Smooth muscle cell (in vitro differentiated cells): ENCODE data around the gene RAP1GAP2. TPM values are rescaled to one million over a fixed set of nuclear protein-coding genes. Genes with fewer than 3 reads are reported as not detected.

Experiments
- DNase-seq: peaks from one replicate; lab custom pipeline; 2025; ENCODE audit not compliant: unreplicated experiment; lab: John Stamatoyannopoulos, UW
- H2AFZ ChIP-seq: fragments of 200-600 bp; sonication (generic); 2 replicates; pipeline ENCODE4 v1.6.0; 2016; ENCODE audit warnings: antibody characterized with exemption, low read depth, mild to moderate bottlenecking
- H3F3A ChIP-seq: fragments of 200-600 bp; sonication (generic); 2 replicates; pipeline ENCODE4 v1.6.0; 2017; ENCODE audit warnings: antibody characterized with exemption, low read depth
- H3K27ac ChIP-seq: fragments of 200-600 bp; sonication (generic); 2 replicates; pipeline ENCODE4 v1.5.1; 2016; ENCODE audit warnings: low read depth, mild to moderate bottlenecking
- H3K27me3 ChIP-seq: fragments of 200-600 bp; sonication (generic); 2 replicates; pipeline ENCODE4 v1.6.1; 2016; ENCODE audit warnings: low read depth, mild to moderate bottlenecking
- H3K36me3 ChIP-seq: fragments of 200-600 bp; sonication (generic); 2 replicates; pipeline ENCODE4 v1.5.1; 2016; ENCODE audit warnings: low read depth
- H3K4me1 ChIP-seq: fragments of 200-600 bp; sonication (generic); 2 replicates; pipeline ENCODE4 v1.5.1; 2016; ENCODE audit warnings: low read depth
- H3K4me2 ChIP-seq: fragments of 200-600 bp; sonication (generic); 2 replicates; pipeline ENCODE4 v1.6.0; 2016; ENCODE audit warnings: mild to moderate bottlenecking
- H3K4me3 ChIP-seq: fragments of 200-600 bp; sonication (generic); 2 replicates; pipeline ENCODE4 v1.5.1; 2016; ENCODE audit warnings: mild to moderate bottlenecking
- H3K79me2 ChIP-seq: fragments of 200-600 bp; sonication (generic); 2 replicates; pipeline ENCODE4 v1.6.0; 2016; ENCODE audit warnings: low read depth, mild to moderate bottlenecking
- H3K9ac ChIP-seq: fragments of 200-600 bp; sonication (generic); 2 replicates; pipeline ENCODE4 v1.6.0; 2016; ENCODE audit warnings: low read depth
- H3K9me3 ChIP-seq: fragments of 200-600 bp; sonication (generic); replicated peaks from 2 replicates; pipeline ENCODE4 v1.5.1; 2016; ENCODE audit warnings: low read depth
- H4K20me1 ChIP-seq: fragments of 200-600 bp; sonication (generic); 2 replicates; pipeline ENCODE4 v1.6.0; 2016; ENCODE audit warnings: low read depth
- CTCF ChIP-seq: fragments of 200-600 bp; sonication (generic); IDR thresholded peaks from 2 replicates; pipeline ENCODE4 v1.5.1; 2017; ENCODE audit warnings: borderline replicate concordance, mild to moderate bottlenecking, antibody characterized with exemption; ENCODE audit not compliant: insufficient read depth, poor library complexity, severe bottlenecking
- WGBS: methylation state at CpG from one replicate; pipeline ENCODE4 v1.1.7; 2016; ENCODE audit warnings: low lambda C conversion rate; 5-methylcytosine and 5-hydroxymethylcytosine counted together
- polyA plus RNA-seq: library from polyadenylated mRNA; unstranded; fragments of >200 nt; fragmentation: Nextera tagmentation; extraction: Ambion mirVana; gene quantifications from 2 replicates; pipeline ENCODE4 v1.2.1, GENCODE V29; 2016
- total RNA-seq: library from RNA; depleted of rRNA; stranded (reverse); fragments of >200 nt; gene quantifications from 2 replicates; pipeline ENCODE4 v1.2.3, GENCODE V29; 2014

Gene RAP1GAP2
- total and polyA plus RNA-seq, 2 experiments from 2014 or later: 0.31 to 0.99 TPM

DNA sequence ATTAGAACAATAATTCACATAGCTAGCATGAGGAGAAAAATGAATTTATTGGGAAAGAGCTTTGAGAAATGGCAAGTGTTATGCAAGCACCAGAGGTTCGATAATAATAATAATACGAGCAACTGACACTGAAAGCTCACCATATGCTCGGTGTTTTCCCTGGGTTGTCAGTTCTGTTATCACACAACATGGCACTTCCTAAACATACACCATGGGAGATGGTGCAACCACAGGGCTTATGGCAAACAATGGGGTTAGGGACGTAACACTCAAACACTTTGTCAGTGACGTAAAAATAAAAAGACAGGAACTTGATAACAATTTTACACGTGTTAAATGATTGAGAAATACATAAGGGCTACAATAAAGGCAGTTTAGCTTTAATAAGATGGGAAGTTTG, 243.5 kb downstream of the RAP1GAP2 start:
- no peak overlapping the region for H3K4me2 ChIP-seq
- H3K27me3 ChIP-seq: no peaks in the 10 kb centered on the region
- H4K20me1 ChIP-seq: no peaks in the 10 kb centered on the region
- 80% methylated on average over 6 of the region's 6 CpGs for WGBS
- no peak overlapping the region for H3K4me3 ChIP-seq
- TF ChIP-seq CTCF: no peak
- no peak overlapping the region for H3K27ac ChIP-seq
- H3K9me3 ChIP-seq: no peaks in the 10 kb centered on the region
- H3F3A ChIP-seq: no peaks in the 10 kb centered on the region
- no peaks in the 10 kb centered on the region for H3K79me2 ChIP-seq
- H3K4me1 ChIP-seq: no peaks in the 10 kb centered on the region
- H2AFZ ChIP-seq: no peak overlapping the region
- H3K9ac ChIP-seq: no peak overlapping the region
- H3K36me3 ChIP-seq: no peaks in the 10 kb centered on the region
- DNase-seq: no peak

DNA sequence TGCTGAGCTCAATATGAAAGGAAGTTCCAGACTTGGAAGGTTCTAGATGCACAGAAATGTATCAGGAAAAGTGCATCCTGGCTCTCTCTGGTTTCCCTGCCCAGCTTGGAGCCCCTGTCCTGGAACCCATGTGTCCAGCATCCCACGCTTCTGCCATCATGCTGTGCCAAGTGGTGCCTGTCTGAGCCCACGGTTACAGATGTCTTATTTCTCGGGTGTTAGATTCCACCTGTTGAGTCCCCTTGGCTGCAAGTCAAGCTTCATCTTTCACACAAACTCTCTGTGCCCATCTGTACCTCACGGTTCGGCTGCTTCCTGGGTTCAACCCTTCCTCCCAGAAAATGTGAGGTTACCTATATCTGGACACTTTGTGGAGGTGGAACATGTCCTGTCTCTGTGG, 244.6 kb downstream of the RAP1GAP2 start:
- no peaks in the 10 kb centered on the region for H3K4me1 ChIP-seq
- no peak overlapping the region for H2AFZ ChIP-seq
- no peaks in the 10 kb centered on the region for H3K9me3 ChIP-seq
- 88% methylated on average over 5 of the region's 5 CpGs for WGBS
- H3K27me3 ChIP-seq: no peaks in the 10 kb centered on the region
- no peak for TF ChIP-seq CTCF
- H3K4me2 ChIP-seq: no peak overlapping the region
- H3K4me3 ChIP-seq: no peak overlapping the region
- no peak for DNase-seq
- H3K36me3 ChIP-seq: no peaks in the 10 kb centered on the region
- no peaks in the 10 kb centered on the region for H4K20me1 ChIP-seq
- H3K9ac ChIP-seq: no peak overlapping the region
- no peaks in the 10 kb centered on the region for H3F3A ChIP-seq
- H3K27ac ChIP-seq: no peak overlapping the region
- no peaks in the 10 kb centered on the region for H3K79me2 ChIP-seq

GRCh38 chr17:3043737-3044365, 247.6 kb downstream of the RAP1GAP2 start:
- DNase-seq: no peak
- Histone ChIP-seq H3K4me3 (no peak overlapping the region), H2AFZ (no peak overlapping the region), H3K79me2 (no peaks in the 10 kb centered on the region), H3K4me2 (no peak overlapping the region), H3K27ac (no peak overlapping the region), H3F3A (no peaks in the 10 kb centered on the region), H3K27me3 (no peaks in the 10 kb centered on the region), H3K4me1 (no peaks in the 10 kb centered on the region), H3K9ac (no peak overlapping the region), H4K20me1 (no peaks in the 10 kb centered on the region), H3K36me3 (no peaks in the 10 kb centered on the region), H3K9me3 (no peaks in the 10 kb centered on the region)
- TF ChIP-seq CTCF: peak; percentile 14
- WGBS: 54% methylated on average over 11 of the region's 11 CpGs

DNA sequence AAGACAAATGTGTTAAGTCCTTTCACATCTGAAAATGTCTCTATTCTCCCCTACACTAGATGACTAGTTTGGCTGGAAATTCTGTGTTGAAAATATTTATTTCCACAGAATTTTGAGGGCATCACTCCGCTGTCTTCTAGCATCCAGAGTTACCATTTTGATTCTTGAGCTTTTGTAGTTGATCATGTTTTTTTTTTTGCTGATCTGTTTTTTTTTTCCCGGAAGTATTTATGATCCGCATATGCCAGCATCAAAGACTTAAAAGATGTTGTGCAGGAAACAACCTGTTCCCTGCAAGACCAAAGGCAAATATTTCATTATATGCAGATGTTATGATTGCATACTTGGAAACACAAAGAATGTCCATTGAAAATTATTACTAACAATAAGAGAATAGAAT, 250.5 kb downstream of the RAP1GAP2 start:
- H3K4me3 ChIP-seq: no peak overlapping the region
- H3K4me1 ChIP-seq: peaks cover 3% of the 10 kb centered on the region
- WGBS: 85% methylated on average over 3 of the region's 3 CpGs
- H3K27me3 ChIP-seq: no peaks in the 10 kb centered on the region
- H3K36me3 ChIP-seq: no peaks in the 10 kb centered on the region
- no peak overlapping the region for H2AFZ ChIP-seq
- H4K20me1 ChIP-seq: no peaks in the 10 kb centered on the region
- no peak for DNase-seq
- no peaks in the 10 kb centered on the region for H3F3A ChIP-seq
- no peak overlapping the region for H3K9ac ChIP-seq
- no peaks in the 10 kb centered on the region for H3K9me3 ChIP-seq
- TF ChIP-seq CTCF: no peak
- H3K4me2 ChIP-seq: no peak overlapping the region
- H3K79me2 ChIP-seq: no peaks in the 10 kb centered on the region
- no peak overlapping the region for H3K27ac ChIP-seq
